Sigmoid colon (tissue), 7 donors: ENCODE measurements around the gene PAK5. TPM values are rescaled to one million over a fixed set of nuclear protein-coding genes. Genes with fewer than 3 reads are reported as not detected.

Experiments used
- DNase-seq: peaks from one replicate; pipeline ENCODE4 v3.0.0-alpha.2; 2019
- H3K27ac ChIP-seq, 4 donors: fragments of 200-600 bp; sonication (generic); one replicate each; pipeline ENCODE4 v1.5.1; 2016 to 2019; ENCODE audit warnings: mild to moderate bottlenecking in 1 of 4
- H3K27me3 ChIP-seq, 3 donors: fragments of 200-600 bp; sonication (generic); one replicate each; pipeline ENCODE4 v1.5.1; 2019; ENCODE audit warnings: mild to moderate bottlenecking in 1 of 3
- H3K36me3 ChIP-seq, 4 donors: fragments of 200-600 bp; sonication (generic); one replicate each; pipeline ENCODE4 v1.5.1; 2016 to 2019
- H3K4me1 ChIP-seq, 4 donors: fragments of 200-600 bp; sonication (generic); one replicate each; pipeline ENCODE4 v1.5.1; 2017 to 2019
- H3K4me3 ChIP-seq, 4 donors: fragments of 200-600 bp; sonication (generic); one replicate each; pipeline ENCODE4 v1.5.1; 2017 to 2019; ENCODE audit warnings: mild to moderate bottlenecking in 2 of 4, moderate library complexity in 1 of 4
- H3K9me3 ChIP-seq, 4 donors: fragments of 200-600 bp in 3 of 4; sonication (generic) in 3 of 4; one replicate each; pipeline versions ENCODE4 v1.5.1 to v1.6.1; 2013 to 2019
- EP300 ChIP-seq, 4 donors: sonication (generic); formaldehyde crosslinking; IDR thresholded peaks; one replicate each; pipeline ENCODE4 v1.6.1; 2017; ENCODE audit warnings: antibody characterized with exemption in 4 of 4
- POLR2A ChIP-seq, 2 donors: fragments of 450-650 bp; IDR thresholded peaks; one replicate each; pipeline ENCODE4 v1.6.1; 2016; ENCODE audit warnings: antibody characterized with exemption in 2 of 2, mild to moderate bottlenecking in 2 of 2, moderate library complexity in 2 of 2
- POLR2AphosphoS5 ChIP-seq, 4 donors: sonication (generic); formaldehyde crosslinking; IDR thresholded peaks; one replicate each; pipeline ENCODE4 v1.6.1; 2017; ENCODE audit warnings: antibody characterized with exemption in 4 of 4
- WGBS, 2 donors: extraction: QIAGEN DNeasy Blood & Tissue Kit; methylation state at CpG; one replicate each; pipeline ENCODE4 v1.1.7; 2013; 5-methylcytosine and 5-hydroxymethylcytosine counted together
- intact Hi-C: fragments of 100-400 bp; cut with DNase I; formaldehyde crosslinking; loops from one replicate; pipeline ENCODE4 v1.15.1; 2023
- polyA plus RNA-seq, 3 donors: library from polyadenylated mRNA; stranded (reverse); fragments of 200-250 nt; gene quantifications; one replicate each; pipeline ENCODE4 v1.2.3, GENCODE V29; 2013
- total RNA-seq, 4 donors: library from RNA; depleted of rRNA; stranded (reverse); fragments of >200 nt; gene quantifications; one replicate each; pipeline ENCODE4 v1.1.0, GENCODE V29; 2016
- TF ChIP-seq, protein P1 (sequence below), 4 experiments: fragments of 450-650 bp in 3 of 4; fragments of 200-600 bp in 1 of 4; IDR thresholded peaks; one replicate each; pipeline ENCODE4 v1.5.1; 2016 to 2019; ENCODE audit warnings: antibody characterized with exemption in 4 of 4, mild to moderate bottlenecking in 3 of 4, moderate library complexity in 2 of 4
- donor health status: healthy with polysubstance abuse.
- donor health status: Bipolar disorder and iron deficiency.
- donor health status: healthy.

Gene PAK5
- total and polyA plus RNA-seq, 7 donors: 0.03 to 0.36 (median 0.16) TPM; not detected in 2

DNA sequence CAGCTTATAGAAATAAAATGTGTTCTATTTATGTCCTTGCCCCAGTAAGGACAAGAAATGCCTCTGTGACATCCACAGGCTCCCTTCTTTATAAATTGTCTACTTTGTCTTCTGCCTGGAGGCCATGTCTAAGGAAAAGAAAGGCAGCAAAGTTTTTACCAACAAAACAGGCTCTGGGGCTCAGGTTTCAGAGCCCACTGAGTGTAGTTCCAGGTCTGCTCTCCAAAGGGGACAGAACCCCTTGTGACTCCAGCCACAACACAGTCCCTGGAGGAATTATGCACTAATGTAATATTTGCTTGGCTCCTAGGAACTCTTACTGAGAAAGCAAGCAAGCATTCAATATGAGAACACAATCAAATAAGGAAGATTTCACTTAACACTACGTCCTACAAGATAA lies 80.1 kb downstream of the PAK5 start:
- TF ChIP-seq EP300 (IDR thresholded peaks at IDR 0.05) (no peak), POLR2A (IDR thresholded peaks at IDR 0.05) (no peak), POLR2AphosphoS5 (IDR thresholded peaks at IDR 0.05) (no peak)
- TF ChIP-seq, protein P1, sequence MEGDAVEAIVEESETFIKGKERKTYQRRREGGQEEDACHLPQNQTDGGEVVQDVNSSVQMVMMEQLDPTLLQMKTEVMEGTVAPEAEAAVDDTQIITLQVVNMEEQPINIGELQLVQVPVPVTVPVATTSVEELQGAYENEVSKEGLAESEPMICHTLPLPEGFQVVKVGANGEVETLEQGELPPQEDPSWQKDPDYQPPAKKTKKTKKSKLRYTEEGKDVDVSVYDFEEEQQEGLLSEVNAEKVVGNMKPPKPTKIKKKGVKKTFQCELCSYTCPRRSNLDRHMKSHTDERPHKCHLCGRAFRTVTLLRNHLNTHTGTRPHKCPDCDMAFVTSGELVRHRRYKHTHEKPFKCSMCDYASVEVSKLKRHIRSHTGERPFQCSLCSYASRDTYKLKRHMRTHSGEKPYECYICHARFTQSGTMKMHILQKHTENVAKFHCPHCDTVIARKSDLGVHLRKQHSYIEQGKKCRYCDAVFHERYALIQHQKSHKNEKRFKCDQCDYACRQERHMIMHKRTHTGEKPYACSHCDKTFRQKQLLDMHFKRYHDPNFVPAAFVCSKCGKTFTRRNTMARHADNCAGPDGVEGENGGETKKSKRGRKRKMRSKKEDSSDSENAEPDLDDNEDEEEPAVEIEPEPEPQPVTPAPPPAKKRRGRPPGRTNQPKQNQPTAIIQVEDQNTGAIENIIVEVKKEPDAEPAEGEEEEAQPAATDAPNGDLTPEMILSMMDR (IDR thresholded peaks at IDR 0.05): no peak

DNA sequence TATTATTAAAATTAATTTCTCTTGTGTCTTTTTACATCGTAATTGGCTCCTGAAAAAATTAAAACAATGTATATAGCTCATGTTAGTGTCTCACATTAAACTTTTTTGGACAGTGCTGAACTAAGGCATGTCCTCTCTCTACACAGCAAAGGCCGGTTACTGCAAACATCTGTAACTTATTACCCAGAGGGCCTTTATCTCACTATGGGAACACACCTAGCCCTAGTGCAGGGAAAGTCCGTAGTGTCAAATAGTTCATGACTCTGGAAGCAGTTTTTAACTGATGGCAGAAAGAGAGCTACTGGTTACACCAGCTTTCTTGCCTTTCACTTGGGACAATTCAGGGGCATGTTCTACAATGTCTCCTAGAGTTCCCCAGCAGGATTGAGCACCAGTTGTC lies 82.2 kb downstream of the PAK5 start:
- Histone ChIP-seq H3K4me3 (no peak overlapping the region), H3K27me3 (no peaks in the 10 kb centered on the region), H3K4me1 (no peaks in the 10 kb centered on the region), H3K9me3 (peaks cover 0 to 5% (median 0%) of the 10 kb centered on the region in 4 donors), H3K27ac (no peak overlapping the region), H3K36me3 (no peaks in the 10 kb centered on the region)
- intact Hi-C loops: no loop called here
- TF ChIP-seq, protein P1 (IDR thresholded peaks at IDR 0.05): no peak
- TF ChIP-seq EP300 (IDR thresholded peaks at IDR 0.05) (no peak), POLR2A (IDR thresholded peaks at IDR 0.05) (no peak), POLR2AphosphoS5 (IDR thresholded peaks at IDR 0.05) (no peak)
- WGBS, 2 donors: 40 to 66% methylated on average over 3 of the region's 3 CpGs
- DNase-seq: no peak

More for the DNA sequence above, 80.1 kb downstream of the PAK5 start:
- 37 to 74% methylated on average over 1 of the region's 1 CpG for WGBS, 2 donors
- no peak overlapping the region for H3K4me3 ChIP-seq
- no peaks in the 10 kb centered on the region for H3K27me3 ChIP-seq
- intact Hi-C loops: no loop called here
- no peaks in the 10 kb centered on the region for H3K36me3 ChIP-seq
- no peaks in the 10 kb centered on the region for H3K4me1 ChIP-seq
- H3K9me3 ChIP-seq: peaks cover 0 to 5% (median 0%) of the 10 kb centered on the region in 4 donors
- DNase-seq: no peak
- H3K27ac ChIP-seq: no peak overlapping the region

DNA sequence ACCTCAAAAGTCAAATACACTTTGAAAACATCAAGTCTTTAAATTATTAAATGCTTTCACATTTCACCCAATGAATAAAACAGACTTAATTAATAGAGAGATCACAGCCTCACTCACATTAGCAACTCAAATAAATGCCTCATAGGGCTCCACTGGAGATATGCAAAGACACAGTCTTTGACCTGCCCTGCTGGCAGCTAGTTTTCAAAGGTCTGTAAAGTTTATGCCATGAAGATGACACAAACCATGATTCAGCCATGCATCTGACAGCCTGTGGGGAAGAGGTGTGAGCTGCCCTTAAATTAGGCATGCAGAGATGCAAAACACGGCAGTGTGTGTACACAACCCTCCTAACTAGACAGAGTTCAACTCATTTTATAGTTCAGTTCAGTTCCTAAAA lies 83.6 kb downstream of the PAK5 start:
- WGBS, 2 donors: 19 to 48% methylated on average over 1 of the region's 1 CpG
- Histone ChIP-seq H3K27ac (no peak overlapping the region), H3K27me3 (no peaks in the 10 kb centered on the region), H3K36me3 (no peaks in the 10 kb centered on the region), H3K9me3 (no peaks in the 10 kb centered on the region), H3K4me1 (no peaks in the 10 kb centered on the region), H3K4me3 (no peak overlapping the region)
- TF ChIP-seq, protein P1 (IDR thresholded peaks at IDR 0.05): no peak
- TF ChIP-seq POLR2A (IDR thresholded peaks at IDR 0.05) (no peak), EP300 (IDR thresholded peaks at IDR 0.05) (no peak), POLR2AphosphoS5 (IDR thresholded peaks at IDR 0.05) (no peak)
- DNase-seq: no peak
- intact Hi-C loops: no loop called here

DNA sequence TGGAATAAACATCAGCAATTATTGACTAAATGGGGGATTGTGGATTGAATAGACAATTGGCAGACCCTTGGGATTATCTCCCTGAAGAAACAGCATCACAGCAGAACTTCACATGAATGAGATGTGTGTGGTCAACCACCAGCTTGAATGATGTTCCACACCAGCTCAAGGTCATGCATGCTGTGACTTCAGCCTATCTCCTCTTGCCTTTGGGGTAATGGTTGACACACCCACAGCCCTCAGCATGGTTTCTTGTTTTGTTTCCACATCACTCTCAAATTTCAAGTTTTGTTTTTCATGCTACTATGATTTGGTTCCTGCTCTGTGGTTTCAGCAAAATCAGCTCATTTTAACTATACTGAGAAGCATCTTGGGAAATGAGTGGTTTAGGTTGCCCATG lies 94.3 kb downstream of the PAK5 start:
- intact Hi-C loops: no loop called here
- no peak overlapping the region for H3K27ac ChIP-seq
- DNase-seq: no peak
- no peaks in the 10 kb centered on the region for H3K27me3 ChIP-seq
- H3K9me3 ChIP-seq: no peaks in the 10 kb centered on the region
- no peak overlapping the region for H3K4me3 ChIP-seq
- no peaks in the 10 kb centered on the region for H3K36me3 ChIP-seq
- no peaks in the 10 kb centered on the region for H3K4me1 ChIP-seq
- TF ChIP-seq, protein P1 (IDR thresholded peaks at IDR 0.05): no peak
- TF ChIP-seq POLR2AphosphoS5 (IDR thresholded peaks at IDR 0.05): no peak
- TF ChIP-seq EP300 (IDR thresholded peaks at IDR 0.05): no peak
- no peak for TF ChIP-seq POLR2A (IDR thresholded peaks at IDR 0.05)

DNA sequence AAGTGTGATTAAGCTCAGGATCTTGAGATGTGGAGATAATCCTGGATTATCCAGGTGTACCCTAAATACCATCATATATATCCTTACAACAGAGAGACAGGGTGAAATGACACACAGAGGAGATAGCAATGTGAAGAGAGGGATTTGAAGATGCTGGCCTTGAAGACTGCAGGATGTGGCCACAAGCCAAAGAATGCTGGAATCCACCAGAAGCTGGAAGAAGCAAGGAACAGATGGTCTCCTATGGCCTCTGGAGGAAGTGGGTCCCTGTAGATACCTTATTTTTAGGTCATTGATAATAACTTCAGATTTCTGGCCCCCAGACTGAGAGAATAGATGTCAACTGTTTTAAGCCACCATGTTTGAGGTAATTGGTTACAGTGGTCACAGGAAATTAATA lies 95.0 kb downstream of the PAK5 start:
- H3K27me3 ChIP-seq: no peaks in the 10 kb centered on the region
- no peaks in the 10 kb centered on the region for H3K4me1 ChIP-seq
- no peak overlapping the region for H3K4me3 ChIP-seq
- intact Hi-C loops: no loop called here
- DNase-seq: no peak
- no peak overlapping the region for H3K27ac ChIP-seq
- H3K9me3 ChIP-seq: no peaks in the 10 kb centered on the region
- no peaks in the 10 kb centered on the region for H3K36me3 ChIP-seq
- TF ChIP-seq POLR2A (IDR thresholded peaks at IDR 0.05): no peak
- TF ChIP-seq POLR2AphosphoS5 (IDR thresholded peaks at IDR 0.05): no peak
- TF ChIP-seq, protein P1 (IDR thresholded peaks at IDR 0.05): no peak
- TF ChIP-seq EP300 (IDR thresholded peaks at IDR 0.05): no peak
